ENCODE measurements around the gene UGT2B10.

- no peak for TF ChIP-seq CTCF (IDR thresholded peaks at IDR 0.05; ENCODE audit: insufficient read depth, low read length, poor library complexity, severe bottlenecking)
- no peak for TF ChIP-seq EZH2phosphoT487 (conservative IDR thresholded peaks at IDR 0.05; ENCODE audit: low read length)
Measured at GRCh38 chr4:68831642-68832041, 15.8 kb downstream of the UGT2B10 start.
